Ovary (tissue), 9 donors: ENCODE results near the gene HENMT1. TPM values are rescaled to one million over a fixed set of nuclear protein-coding genes. Genes with fewer than 3 reads are reported as not detected.
"Not testable (repeated sequence)": the region's sequence is repeated elsewhere in the genome, so short reads cannot be mapped to it uniquely, and the experiment has no call there.

ENCODE experiments used
- DNase-seq, 5 donors: peaks; one replicate each; pipeline ENCODE4 v3.0.0-alpha.2; 2019 to 2020
- H3K27ac ChIP-seq, 2 donors: fragments of 200-600 bp; one replicate each; pipeline versions ENCODE4 v1.5.1 to v1.8.0; 2019 to 2022
- H3K27me3 ChIP-seq: fragments of 200-600 bp; one replicate; pipeline ENCODE4 v1.8.0; 2022
- H3K36me3 ChIP-seq: fragments of 200-600 bp; sonication (generic); one replicate; pipeline ENCODE4 v1.5.1; 2019
- H3K4me1 ChIP-seq: one replicate; pipeline ENCODE4 v1.8.1; 2013; ENCODE audit warnings: mild to moderate bottlenecking, moderate library complexity; ENCODE audit not compliant: insufficient read depth
- H3K4me3 ChIP-seq: fragments of 200-600 bp; sonication (generic); one replicate; pipeline ENCODE4 v1.5.1; 2017
- H3K9me3 ChIP-seq, 2 donors: fragments of 200-600 bp in 1 of 2; sonication (generic) in 1 of 2; one replicate each; pipeline versions ENCODE4 v1.5.1 to v1.8.1; 2013 to 2019; ENCODE audit warnings: mild to moderate bottlenecking in 1 of 2, moderate library complexity in 1 of 2
- CTCF ChIP-seq, 3 donors: fragments of 450-650 bp in 2 of 3; fragments of 200-600 bp in 1 of 3; IDR thresholded peaks; one replicate each; pipeline versions ENCODE4 v1.5.1 to v1.8.0; 2016 to 2022; ENCODE audit warnings: antibody characterized with exemption in 3 of 3, mild to moderate bottlenecking in 1 of 3
- EP300 ChIP-seq: sonication (generic); formaldehyde crosslinking; IDR thresholded peaks from one replicate; pipeline ENCODE4 v1.6.1; 2017; ENCODE audit warnings: antibody characterized with exemption
- POLR2A ChIP-seq: fragments of 450-650 bp; IDR thresholded peaks from one replicate; pipeline ENCODE4 v1.6.1; 2017; ENCODE audit warnings: antibody characterized with exemption, mild to moderate bottlenecking, moderate library complexity
- WGBS, 3 donors: extraction: QIAGEN DNeasy Blood & Tissue Kit in 1 of 3; methylation state at CpG; one replicate each; pipeline versions ENCODE4 v1.1.5 to v1.1.7; 2013 to 2017; 5-methylcytosine and 5-hydroxymethylcytosine counted together
- intact Hi-C, 4 donors: fragments of 100-400 bp; cut with DNase I; formaldehyde crosslinking; loops; one replicate each; pipeline versions ENCODE4 v1.11.0 to v1.15.1; 2022 to 2023
- polyA plus RNA-seq, 2 donors: library from polyadenylated mRNA; stranded (reverse); fragments of 200-250 nt in 1 of 2; fragments of 350-450 nt in 1 of 2; fragmentation: Illumina TruSeq in 1 of 2; extraction: RNeasy Lipid Tissue Mini Kit (QIAGEN cat#74804) in 1 of 2; gene quantifications; one replicate each; pipeline ENCODE4 v1.2.3, GENCODE V29; 2013 to 2014
- total RNA-seq, 7 donors: library from RNA; depleted of rRNA in 2 of 7; stranded (reverse); fragments of >200 nt in 2 of 7; fragmentation: NEBNext Ultra II Directional in 3 of 7; extraction: Animal tissue kit (Norgen Biotek cat#: 25700) in 3 of 7; gene quantifications; one replicate each; pipeline versions ENCODE4 v1.1.0 to v1.2.4, GENCODE V29; 2016 to 2023
- donor health status: DM: no; HTN: no; CAD: no; lungs with moderate emphysema.
- donor health status: DM: no; HTN: no; CAD: no.
- donor health status: Bipolar disorder and iron deficiency.
- donor health status: DM: yes; HTN: yes; CAD: no.
- donor health status: DM: no; HTN: no; CAD: no.
- donor health status: DM: yes; HTN: yes; CAD: no.

HENMT1 gene
- total and polyA plus RNA-seq, 9 donors, result 2.1 to 7.4 (median 4.2) TPM

GRCh38 chr1:108686614-108687313 lies 25.9 kb upstream of the HENMT1 start:
- Histone ChIP-seq H3K36me3 (no peaks in the 10 kb centered on the region), H3K9me3 (no peaks in the 10 kb centered on the region), H3K4me1 (peaks cover 2% of the 10 kb centered on the region), H3K4me3 (no peak overlapping the region), H3K27ac (no peak overlapping the region), H3K27me3 (no peaks in the 10 kb centered on the region)
- no peak for TF ChIP-seq POLR2A
- TF ChIP-seq EP300, result no peak
- no peak for TF ChIP-seq CTCF (IDR thresholded peaks at IDR 0.05)
- WGBS, 3 donors, result 41 to 48% (median 42%) methylated on average over 2 of the region's 2 CpGs
- intact Hi-C loops, result no loop called here
- DNase-seq, result no peak

- no peak for DNase-seq
- Histone ChIP-seq H3K9me3 (no peaks in the 10 kb centered on the region), H3K27me3 (no peaks in the 10 kb centered on the region), H3K4me1 (no peaks in the 10 kb centered on the region), H3K27ac (no peak overlapping the region), H3K36me3 (no peaks in the 10 kb centered on the region), H3K4me3 (no peak overlapping the region)
- no peak for TF ChIP-seq CTCF (IDR thresholded peaks at IDR 0.05)
- TF ChIP-seq EP300, result no peak
- TF ChIP-seq POLR2A, result no peak
- intact Hi-C loops, result no loop called here
- 69 to 78% (median 74%) methylated on average over 1 of the region's 1 CpG for WGBS, 3 donors
These were observed 24.6 kb upstream of the HENMT1 start for GRCh38 chr1:108685529-108685928.

GRCh38 chr1:108681701-108682100 lies 20.8 kb upstream of the HENMT1 start:
- DNase-seq, H3K36me3 ChIP-seq, H3K27me3 ChIP-seq, H3K4me3 ChIP-seq, H3K27ac ChIP-seq, intact Hi-C loops, H3K4me1 ChIP-seq, H3K9me3 ChIP-seq: not testable (repeated sequence)
- WGBS, 3 donors, result 62 to 68% (median 67%) methylated on average over 4 of the region's 4 CpGs

GRCh38 chr1:108679586-108680213 lies 18.8 kb upstream of the HENMT1 start:
- Histone ChIP-seq H3K27me3 (no peaks in the 10 kb centered on the region), H3K9me3 (no peaks in the 10 kb centered on the region), H3K4me1 (no peaks in the 10 kb centered on the region), H3K36me3 (no peaks in the 10 kb centered on the region), H3K4me3 (no peak overlapping the region), H3K27ac (no peak overlapping the region)
- no peak for DNase-seq
- WGBS, 3 donors, result 70 to 77% (median 74%) methylated on average over 10 of the region's 10 CpGs
- TF ChIP-seq EP300 (peak; percentile 11), CTCF (IDR thresholded peaks at IDR 0.05) (no peak), POLR2A (no peak)
- intact Hi-C loops, result no loop called here

- Histone ChIP-seq H3K27me3 (no peaks in the 10 kb centered on the region), H3K27ac (no peak overlapping the region), H3K4me1 (no peaks in the 10 kb centered on the region), H3K36me3 (no peaks in the 10 kb centered on the region), H3K9me3 (no peaks in the 10 kb centered on the region), H3K4me3 (no peak overlapping the region)
- TF ChIP-seq POLR2A, result no peak
- TF ChIP-seq CTCF (IDR thresholded peaks at IDR 0.05), result no peak
- no peak for TF ChIP-seq EP300
- no peak for DNase-seq
- 20 to 25% (median 20%) methylated on average over 4 of the region's 4 CpGs for WGBS, 3 donors
- intact Hi-C loops, result no loop called here
These were observed 17.8 kb upstream of the HENMT1 start for GRCh38 chr1:108678706-108679105.
